Measurements from ENCODE around the gene PCGF3.
"Not testable (repeated sequence)": the region's sequence is repeated elsewhere in the genome, so short reads cannot be mapped to it uniquely, and the experiment has no call there.

Gene PCGF3

DNA sequence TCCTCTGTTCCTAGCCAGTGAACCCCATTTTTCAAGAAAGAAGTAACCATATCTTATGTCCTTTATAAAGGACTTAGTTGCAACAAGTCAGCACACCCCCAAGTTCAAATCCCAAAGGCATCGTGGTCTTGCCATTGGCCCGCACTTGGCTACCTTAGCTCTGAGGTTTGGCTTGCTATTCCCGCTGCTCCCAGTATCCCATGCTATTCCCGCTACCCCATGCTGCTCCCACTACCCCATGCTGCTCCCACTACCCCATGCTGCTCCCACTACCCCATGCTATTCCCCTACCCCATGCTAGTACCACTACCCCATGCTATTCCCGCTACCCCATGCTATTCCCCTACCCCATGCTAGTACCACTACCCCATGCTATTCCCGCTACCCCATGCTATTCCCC lies 37.4 kb upstream of the PCGF3 start:
- not testable (repeated sequence) for DNase-seq

DNA sequence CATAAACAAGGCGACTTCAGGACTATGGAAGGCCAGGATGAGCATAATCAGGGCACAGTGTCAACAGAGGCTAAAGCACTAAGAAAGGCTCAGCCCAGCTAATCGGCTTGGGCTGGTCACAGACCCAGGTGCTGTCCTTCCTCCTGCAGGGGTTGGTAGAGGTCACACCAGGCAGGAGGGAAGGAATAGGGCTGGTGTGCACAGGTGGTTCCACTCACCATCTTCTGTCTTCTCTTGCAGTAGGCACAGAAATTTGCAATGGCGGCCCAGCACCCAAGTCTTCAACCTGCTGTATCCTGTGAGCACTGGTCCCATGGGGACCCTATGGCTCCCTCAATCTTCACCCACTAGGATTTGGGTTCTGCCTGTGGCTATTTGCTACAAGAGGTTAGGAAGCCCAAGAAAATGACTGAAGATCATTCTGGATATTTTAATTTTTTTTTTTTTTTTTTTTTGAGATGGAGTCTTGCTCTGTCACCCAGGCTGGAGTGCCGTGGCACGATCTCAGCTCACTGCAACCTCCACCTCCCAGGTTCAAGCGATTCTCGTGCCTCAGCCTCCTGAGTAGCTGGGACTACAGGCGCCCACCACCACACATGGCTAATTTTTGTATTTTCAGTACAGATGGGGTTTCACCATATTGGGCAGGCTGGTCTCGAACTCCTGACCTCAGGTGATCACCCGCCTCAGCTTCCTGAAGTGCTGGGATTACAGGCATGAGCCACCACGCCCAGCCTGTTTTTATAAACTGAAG lies 35.6 kb upstream of the PCGF3 start:
- DNase-seq, result not testable (repeated sequence)

DNA sequence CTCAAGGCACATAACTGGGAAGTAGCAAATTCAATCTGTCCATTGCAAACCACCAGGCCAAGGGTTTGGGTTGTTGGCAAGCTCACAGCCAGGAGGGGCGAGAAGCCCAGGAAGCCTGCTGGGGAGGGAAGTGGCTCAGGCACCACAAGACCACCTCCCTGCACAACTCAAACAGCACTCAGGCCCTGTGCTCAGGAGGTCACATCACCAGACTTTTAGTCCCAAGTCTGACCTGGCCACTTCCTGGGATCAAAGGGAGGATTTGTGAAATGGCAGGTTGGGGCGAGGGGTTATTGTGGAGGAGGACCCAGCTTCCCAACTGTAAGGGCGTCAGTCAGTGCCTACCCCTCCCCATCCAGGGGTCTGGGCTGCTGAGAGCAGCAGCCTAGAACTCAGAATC lies 33.9 kb upstream of the PCGF3 start:
- DNase-seq, result no peak

DNA sequence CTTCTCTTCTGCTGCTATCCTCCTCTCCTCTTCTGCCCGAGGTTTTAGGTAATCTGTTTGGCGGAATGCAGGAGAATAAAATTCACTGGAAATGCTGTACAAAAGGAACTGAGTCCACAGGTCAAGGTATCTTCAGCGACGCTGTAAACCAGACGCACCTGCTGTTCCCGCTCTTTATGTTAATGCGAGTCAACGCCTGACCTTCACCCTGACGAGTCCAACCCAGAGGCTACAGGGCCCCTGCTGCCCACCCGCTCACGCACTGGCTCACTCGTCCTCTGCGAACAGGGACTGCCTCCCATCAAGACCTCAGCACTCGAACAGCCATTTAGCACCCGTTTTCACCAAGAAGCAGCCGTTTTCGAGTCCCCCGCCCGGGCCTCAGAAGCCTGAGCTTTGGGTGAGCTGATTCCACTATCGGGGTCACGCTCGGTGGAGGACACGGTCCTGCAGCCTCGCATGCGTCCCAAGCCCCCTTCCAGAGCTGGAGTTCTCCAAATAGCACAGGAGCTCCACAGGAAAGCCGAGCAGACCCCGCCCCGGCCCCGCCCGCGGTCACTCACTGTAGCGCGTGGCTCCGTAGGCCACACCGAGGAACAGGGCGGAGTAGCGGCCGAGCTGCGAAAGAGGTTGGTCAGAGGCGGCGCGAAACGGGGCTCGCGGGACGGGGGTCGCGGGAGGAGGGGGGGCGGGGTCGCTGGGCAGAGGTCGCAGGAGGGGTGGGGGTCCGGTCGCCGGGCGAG lies 32.1 kb upstream of the PCGF3 start:
- no peak for DNase-seq

DNA sequence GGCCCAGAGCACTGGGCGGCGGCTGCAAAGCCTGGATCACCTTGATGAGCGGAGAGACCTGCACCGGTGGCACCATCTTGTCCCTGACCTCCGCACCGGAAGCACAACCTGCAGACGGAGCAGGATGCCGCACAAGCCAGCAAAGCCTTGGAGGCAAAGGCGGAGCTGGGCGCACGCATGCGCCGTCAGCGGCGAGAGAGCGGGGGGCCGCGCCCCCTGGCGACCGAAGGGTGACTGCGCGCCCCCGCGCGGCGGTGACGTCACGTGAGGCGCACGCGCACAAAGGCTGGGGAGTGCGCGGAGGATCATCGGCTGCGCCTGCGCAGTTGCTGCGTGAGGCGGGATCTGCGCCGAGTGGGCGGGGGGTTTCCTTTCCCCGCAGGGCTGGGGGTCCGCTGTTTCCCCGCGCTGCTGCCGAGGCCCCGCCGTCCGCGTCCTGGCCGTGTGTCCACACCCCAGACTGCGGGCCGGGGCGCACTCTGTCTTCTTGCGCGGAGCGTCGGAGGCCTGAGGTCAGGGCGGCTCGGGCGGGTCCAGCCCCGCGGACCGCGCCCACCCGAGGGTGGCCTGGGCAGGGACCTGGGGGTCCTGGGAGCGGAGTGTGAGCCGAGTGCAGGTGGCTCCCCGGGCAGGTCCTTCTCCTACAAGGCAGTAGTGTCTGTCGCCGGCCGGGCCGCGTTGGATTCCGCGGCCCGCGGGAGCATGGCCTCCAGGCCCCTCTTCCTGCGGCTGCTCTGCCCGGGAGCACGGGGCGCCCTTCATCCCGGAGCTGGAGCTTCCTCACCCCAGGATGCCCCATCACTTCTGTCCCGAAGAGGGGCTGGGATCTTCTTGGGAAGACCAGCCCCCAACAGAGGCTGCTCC lies 31.2 kb upstream of the PCGF3 start, which contains the start of the genes ATP5ME and MYL5:
Gene ATP5ME, minus strand, starts transcription at position 105 of the 864 bp plus-strand sequence. Its CDS starts 29 bp downstream, at position 76.
Gene MYL5, plus strand, starts transcription at position 371 of the 864 bp plus-strand sequence. CDS start 3,485 bp downstream, outside the sequence.
- DNase-seq, result peak; percentile 81 to 90

DNA sequence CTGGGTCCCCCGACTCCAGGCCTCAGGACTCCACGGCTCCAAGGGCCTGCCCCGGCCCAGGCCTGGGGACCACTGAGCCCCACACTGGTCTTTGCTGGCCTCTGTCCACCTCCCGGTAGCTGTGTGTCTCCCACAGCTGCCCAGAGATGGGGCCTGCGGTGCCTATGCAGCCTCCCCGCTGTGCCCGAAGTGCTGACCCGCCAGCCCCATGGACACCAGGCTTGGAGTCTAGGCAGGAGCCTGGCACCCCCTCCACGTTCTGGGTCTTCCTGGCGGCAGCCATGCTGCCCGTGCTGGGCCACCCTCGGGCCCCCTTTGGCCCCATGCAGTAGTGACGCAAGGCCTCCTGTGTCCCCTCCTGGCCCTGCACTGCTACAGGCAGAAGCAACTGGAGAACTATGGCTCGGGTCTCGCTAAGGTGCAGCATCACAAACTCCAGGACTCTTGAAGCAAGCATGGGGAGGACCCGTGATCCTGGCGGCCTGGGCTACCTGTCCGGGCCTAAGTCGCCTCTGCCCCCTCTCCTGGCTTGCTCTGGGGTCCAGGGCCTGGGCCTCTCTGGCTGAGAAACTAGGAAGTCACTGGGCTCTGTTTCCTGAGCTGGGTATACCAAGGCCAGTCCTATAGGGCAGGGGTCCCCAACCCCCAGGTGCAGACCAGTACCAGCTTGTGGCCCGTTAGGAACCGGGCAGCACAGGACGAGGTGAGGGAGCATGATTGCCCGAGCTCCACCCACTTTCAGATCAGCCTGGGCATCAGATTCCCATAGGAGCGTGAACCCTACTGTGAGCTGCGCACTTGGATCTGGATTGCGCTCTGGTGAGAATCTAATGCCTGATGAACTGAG lies 30.4 kb upstream of the PCGF3 start:
- no peak for DNase-seq

DNA sequence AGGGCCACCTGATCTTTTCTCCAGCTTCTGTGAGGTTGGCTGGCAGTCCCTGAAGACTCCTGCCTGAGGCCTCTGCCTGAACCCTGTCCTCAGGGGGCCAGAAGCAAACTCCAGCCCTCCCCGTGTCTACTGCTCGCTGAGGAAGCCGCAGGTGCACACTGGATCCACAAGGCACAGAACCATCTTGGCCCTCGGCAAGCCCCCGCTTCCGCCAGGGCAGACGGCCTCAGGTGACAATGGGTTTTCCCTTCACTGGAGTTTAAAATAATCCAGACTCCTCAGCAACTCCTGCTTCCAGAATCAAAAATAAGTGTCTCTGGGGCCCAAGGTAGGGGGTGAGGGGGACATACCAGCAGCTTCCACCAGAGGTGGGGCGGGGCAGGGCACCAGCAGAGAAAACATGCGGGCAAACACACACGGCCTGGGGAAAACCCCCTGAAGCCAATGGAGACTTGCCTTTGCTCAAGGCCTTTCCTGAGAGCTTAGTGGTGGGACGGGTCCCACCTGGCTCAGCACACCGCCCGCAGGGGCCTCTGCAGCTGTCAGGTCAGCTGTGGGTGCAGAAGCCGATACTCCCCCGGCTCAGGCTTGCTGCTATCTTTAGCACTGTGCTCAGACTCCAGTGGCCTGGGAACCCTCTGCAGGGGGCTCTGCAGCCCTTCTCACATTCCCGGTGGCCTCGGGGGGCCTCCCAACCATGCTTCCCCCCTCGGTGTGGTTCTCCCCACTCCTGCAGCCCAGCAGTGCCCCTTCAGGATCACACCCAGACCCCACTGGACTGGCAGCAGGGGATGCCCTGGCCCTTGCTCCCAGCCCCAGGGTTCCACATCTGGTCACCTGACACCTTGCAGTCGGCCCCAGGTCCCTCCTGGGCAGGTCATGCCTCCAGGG lies 29.4 kb upstream of the PCGF3 start:
- no peak for DNase-seq

DNA sequence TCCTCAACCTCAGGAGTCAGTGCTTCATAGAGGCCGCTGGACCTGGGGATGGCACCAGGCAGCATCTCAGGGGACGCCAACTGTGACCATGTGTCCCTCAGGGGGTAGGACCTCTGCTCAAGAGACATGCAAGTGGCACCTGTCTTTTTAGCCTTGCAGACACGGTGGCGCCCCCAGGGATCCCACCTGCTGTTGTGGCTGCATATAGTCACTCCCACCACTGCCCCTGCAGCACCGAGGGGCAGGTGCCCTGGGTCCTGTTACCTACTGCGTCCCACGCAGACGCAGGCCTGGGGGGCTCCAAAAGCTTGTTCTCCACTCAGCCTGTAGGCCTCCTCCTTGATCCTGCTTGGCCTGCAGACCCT lies 28.8 kb upstream of the PCGF3 start:
- DNase-seq, result no peak

DNA sequence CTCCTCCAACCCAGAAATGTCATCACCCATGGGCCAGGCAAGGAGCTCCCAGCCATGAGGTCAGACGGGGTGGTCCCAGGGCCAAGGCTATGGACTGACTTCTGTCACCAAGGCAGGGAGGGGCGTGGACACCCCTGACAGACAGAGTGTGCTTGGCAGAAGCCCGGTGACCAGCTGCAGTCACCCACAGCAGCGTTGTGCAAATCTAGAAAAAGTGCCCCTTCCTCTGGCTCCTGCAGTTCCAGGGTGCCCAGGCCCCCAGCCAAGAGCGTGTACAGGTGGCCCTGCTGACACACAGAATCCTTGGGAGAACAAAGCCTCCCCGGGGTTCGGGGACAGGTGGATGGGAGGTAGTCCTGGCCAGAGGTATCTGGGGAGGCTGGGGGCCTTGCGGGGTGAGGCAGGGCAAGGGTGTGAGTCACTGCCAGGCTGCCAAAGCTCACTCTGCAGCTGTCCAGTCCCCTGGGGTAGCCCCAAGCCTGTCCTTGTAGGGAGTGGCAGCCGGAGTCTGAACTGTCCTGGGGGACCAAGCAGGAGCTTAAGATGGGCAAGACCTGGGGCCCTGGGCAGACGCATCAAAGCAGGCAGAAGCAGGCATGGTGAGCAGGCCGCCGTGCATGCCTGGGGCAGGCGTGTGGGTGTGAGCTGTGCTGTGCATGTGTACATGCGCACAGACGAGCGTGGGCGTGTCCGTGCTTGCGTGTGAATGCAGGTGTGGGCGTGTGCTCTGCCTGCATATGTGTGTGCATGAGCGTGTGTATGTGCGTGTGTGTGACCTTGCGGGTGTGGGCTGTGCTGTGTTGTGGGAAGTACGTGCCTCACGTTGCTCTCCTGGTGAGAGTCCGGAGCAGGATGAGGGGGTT lies 28.0 kb upstream of the PCGF3 start:
- no peak for DNase-seq

DNA sequence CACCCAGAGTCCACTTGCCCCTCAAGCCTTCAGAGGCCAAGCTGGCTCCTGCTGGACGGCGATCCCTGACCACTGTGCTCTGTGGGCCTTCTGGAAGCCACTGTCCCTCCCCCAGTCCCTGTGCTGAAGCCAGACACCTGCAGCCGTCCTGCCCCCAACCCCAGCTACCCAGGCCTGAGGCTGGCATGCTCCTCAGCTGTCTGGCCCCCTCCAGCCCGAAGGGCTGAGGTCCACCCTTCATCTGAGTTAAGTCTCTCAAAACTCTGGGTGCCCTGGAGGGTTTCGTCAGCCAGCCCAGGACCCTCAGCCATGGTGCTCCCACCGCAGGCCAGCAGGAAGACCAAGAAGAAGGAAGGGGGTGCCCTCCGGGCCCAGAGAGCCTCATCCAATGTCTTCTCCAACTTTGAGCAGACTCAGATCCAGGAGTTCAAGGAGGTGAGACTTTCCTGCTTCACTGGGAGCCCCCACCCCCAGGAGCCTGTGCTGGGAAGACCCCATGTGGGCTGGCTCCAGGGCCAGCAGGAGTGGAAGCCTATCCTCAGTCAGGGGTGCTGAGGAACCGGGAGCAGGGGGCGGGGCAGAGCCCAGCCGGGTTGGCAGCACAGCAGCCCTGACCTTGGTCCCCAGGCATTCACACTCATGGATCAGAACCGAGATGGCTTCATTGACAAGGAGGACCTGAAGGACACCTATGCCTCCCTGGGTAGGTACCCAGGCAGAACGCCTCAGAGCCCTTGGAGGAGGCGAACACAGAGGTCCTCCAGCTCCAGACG lies 27.1 kb upstream of the PCGF3 start:
- DNase-seq, result no peak

DNA sequence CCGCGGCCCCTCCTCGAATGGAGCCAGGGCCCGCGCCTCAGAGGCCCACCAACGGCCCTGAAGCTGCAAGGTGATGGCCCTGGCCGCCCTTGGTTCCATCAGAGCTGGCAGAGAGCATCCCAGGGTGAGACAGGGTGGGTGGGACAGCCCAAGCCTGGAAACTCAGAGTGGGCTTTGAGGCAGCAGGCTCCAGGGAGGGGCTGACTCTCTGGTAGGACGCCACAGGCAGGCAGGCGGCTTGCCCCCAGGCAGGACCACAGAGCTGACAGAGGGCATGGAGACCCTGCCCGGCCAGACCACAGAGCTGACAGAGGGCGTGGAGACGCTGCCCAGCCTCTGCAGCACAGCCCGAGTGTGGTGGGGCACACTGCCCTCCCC lies 26.5 kb upstream of the PCGF3 start:
- no peak for DNase-seq

DNA sequence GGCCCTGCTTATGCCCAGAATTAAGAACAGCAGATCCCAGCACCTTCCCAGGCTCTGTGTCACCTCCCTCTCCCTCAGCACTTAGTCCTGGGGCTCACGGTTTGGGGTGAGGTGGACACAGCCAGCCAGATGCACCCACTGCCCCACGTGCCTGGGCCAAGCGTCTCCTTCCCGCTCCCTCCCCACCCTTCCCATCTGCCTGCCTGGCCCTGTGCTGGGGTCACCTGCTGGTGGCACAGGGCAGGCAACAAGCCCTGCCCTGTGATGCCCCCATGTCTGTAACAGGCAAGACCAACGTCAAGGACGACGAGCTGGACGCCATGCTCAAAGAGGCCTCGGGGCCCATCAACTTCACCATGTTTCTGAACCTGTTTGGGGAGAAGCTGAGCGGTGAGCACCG lies 26.0 kb upstream of the PCGF3 start:
- no peak for DNase-seq

DNA sequence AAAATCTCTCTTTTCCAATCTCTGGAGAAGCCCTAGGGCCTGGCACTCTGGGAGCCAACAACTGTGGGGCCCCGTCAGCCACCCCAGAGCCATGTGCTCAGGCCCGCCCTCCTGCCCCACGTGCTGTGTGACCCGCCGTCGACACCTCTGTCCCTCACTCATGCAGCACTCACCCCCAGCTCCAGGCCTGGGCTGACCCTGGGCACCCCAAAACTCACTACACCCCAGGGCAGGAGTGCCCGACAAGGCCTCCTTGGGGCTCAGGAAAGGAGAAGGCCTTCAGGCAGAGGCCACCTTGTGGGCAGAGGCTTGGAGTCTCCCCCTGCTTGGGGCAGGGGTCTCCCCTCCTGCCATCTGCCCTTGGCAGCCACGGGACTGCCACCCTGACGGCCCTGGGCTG lies 25.5 kb upstream of the PCGF3 start:
- DNase-seq, result no peak

DNA sequence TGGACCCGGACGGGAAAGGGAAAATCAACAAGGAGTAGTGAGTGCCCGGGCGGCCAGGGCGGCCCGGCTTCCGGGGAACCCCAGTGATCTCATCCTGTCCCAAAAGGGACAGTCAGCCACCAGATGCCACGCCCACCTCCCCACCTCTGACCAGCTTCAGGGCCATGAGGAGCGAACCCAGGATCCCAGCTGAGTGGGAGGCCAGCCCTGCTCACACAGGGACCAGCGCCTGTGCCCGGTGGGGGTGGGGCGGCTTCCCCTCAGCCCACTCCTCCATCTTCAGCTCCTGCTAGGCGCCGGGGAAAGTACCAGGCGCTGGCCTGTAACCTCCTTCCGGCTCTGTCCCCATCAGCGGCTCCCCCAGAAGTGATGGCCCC lies 25.1 kb upstream of the PCGF3 start:
- no peak for DNase-seq

DNA sequence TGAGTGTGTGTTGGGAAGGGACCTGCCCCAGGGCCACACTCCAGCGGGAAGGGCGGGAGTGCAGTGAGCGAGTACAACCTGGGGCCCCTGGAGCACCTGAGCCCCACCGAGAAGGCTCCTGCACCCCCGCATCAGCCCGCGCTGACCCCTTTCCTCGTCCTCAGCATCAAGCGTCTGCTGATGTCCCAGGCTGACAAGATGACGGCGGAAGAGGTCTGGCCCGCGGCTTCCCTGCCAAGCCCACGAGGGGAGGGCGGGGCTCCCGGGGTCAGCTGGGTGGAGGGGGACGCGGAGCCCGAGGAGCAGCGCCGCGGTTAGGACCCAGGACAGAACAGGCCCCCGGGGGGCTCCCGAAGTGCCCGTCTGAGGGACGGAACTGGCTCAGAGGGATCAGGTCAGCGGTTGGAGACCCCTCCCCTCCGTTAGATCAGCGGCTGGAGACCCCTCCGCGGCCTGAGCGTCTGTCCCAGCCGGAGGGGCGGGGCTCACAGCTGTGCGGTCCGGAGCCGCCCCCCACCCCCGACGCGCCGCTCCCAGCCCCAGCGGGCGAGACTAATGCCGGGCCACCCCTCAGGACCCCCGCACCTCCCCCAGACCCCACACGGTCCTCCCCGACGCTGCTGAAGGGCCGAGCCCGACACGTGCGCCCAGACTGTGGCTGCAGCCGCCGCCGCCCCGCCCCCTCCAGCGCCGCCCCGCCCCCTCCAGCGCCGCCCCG lies 24.5 kb upstream of the PCGF3 start:
- DNase-seq, result peak in 1 of 2 donors; percentile 18

DNA sequence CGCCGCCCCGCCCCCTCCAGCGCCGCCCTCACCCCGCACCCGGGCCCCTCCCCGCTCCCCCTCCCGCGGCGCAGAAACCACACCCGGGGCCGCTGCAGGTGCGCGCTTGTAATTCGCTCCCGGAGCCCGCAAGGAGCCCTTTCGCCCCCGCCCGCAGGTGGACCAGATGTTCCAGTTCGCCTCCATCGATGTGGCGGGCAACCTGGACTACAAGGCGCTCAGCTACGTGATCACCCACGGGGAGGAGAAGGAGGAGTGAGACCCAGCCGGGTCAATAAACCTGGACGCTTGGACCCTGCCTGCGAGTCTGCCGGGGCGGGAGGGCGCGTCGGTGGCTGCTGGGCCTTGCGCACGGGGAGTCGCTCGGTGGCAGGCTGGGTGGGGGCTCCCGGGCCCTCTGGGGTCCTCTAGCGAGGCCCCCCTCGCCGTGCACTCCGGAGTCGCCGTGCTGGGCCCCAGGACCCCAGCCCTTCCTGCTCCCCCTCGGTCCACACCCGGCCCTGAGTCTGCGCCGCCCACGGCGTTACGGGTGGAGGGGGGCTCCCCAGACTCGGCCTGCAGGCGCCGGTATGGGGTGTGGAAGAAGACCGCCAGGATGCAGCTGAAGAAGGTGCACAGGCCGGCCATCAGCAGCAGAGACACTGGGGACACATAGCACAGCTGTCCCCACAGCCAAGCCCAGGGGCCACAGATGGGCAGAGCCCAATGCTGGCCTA lies 23.7 kb upstream of the PCGF3 start:
- no peak for DNase-seq

DNA sequence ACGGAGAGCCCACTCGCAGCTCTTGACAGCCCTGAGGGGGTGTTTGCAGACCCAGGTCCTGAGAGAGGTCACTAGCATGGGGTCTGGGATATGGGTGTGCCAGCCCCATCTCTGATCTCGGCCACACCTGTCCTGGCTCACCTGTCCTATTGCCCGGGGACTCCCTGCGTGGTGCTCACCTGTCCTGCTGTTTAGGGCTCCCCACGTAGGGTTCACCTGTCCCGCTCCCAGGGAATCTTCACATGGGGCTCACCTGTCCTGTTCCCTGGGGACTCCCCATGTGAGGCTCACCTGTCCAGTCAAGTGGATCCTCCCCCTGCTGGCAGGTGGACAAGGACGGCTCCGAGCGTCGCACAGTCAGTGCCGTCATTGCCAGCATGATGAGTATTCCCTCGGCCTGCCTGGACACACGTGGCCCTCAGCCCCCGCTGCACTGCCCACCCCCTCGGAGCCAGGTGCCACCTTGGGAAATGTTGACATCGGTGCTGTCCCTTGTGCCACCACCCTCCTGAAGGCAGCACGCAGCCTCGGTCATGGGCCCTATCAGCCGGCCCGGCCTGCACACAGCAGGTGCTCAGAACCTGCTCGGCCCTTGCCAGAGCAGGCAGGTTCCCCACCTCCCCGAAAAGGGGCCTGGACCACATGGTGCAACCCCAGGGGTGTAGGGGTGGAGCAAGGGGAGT lies 23.0 kb upstream of the PCGF3 start:
- DNase-seq, result no peak
